Superior temporal gyrus (tissue), 1 donor: ENCODE results near the gene IPO7.
"Not testable (repeated sequence)": the region's sequence is repeated elsewhere in the genome, so short reads cannot be mapped to it uniquely, and the experiment has no call there.

Experiments used
- DNase-seq: peaks from one replicate; pipeline ENCODE4 v3.0.0-alpha.2; 2016; ENCODE audit errors: extremely low spot score

Gene IPO7

GRCh38 chr11:9384535-9385326 is at the start of gene IPO7:
Gene IPO7 (plus strand): TSS chr11:9384652. CDS start chr11:9384764, 112 bp downstream.
- DNase-seq: peak; percentile 96

GRCh38 chr11:9341638-9342178 is 42.7 kb upstream of the IPO7 start:
- DNase-seq: no peak

DNA sequence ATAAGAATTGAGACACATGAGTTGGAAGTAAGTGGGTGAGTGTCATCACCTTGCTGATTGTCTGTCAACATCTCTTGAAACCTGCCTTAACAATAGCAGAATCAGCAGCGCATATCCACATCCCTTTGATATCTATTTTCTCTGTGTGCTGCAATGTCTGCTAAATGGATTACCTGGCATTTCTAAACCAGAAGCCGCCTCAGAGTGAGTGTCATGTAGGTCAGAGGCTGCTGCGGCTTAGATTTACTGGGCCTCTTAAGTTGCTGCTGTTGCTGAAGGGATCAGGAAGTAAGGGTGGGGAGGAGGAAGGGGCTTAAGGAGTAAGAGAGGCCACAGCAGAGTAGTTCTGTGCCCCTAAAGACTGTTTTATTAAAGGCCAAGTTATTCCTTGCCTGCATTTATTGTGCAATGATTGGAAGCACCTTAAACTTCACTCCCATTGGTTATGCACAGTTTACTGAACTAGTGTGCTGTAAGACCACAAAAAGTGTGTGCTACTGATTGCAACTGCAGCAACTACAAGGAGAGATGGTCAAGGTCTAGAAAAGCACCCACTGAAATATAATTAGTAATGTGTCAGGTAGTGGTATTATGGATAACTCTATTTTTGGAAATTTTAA is 40.3 kb upstream of the IPO7 start:
- no peak for DNase-seq

DNA sequence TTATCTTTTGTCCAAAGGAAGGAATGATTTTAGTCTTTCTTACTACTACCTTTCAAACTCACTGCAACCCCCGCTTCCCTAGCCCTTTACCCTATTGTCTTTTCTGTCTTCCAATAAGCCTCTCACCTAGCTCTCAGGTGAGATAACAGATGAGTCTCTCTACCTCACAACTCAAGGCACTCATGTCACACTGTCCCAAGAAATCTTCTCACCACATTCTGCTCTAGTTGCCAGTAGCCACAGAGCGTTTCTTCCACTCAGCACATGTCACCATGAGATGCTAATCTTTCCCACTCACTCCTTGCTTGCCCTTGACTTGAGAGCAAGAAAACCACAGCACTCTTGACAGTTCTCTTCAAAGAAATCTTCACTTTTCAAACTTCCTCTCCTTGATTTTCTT is 37.4 kb upstream of the IPO7 start:
- DNase-seq: no peak

GRCh38 chr11:9347779-9348178 is 36.7 kb upstream of the IPO7 start:
- not testable (repeated sequence) for DNase-seq

- DNase-seq: no peak
These were observed 33.1 kb upstream of the IPO7 start for GRCh38 chr11:9351321-9351881.

DNA sequence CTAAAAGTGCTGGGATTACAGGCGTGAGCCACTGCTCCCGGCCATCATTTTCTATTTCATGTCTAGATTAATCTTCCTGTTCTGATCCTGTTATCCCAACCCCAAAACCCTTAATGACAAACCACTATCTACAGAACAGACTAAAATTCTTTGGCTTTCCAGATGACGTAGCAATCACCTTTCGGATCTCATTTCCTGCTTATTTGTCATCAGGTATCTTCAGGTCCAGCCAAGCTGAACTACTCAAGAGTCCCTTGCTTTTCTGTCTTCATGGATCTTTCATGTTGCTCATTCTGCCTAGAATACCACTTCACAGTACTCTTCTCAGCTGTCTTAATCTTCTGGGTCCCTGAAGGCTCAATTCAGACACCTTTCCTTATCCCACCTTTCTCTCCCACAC is 27.4 kb upstream of the IPO7 start:
- no peak for DNase-seq

DNA sequence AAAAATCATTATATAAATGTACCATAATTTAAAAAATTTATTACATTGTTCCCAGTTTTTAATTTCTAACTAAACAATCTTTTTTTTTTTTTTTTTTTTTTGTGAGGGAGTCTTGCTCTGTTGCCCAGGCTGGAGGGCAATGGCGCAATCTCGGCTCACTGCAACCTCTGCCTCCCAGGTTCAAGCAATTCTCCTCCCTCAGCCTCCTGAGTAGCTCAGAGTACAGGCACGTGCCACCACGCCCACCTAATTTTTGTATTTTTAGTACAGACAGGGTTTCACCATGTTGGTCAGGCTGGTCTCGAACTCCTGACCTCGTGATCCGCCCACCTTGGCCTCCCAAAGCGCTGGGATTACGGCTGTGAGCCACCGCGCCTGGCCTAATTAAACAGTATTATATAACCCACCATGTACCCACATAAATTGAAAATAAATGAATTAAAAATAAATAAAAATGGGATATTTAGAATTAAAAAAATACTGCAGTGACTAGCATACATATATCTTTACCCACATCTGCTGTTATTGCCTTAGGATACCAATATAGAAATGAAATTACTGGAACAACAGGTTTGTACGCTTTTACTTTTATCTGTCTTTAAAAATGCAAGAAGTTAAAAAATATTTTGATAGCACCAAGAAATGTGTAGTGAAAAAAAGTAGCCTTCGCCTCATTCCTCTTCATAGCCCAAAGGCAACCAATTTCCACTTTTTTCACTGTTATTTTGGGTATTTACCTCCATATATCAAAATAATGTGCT is 23.4 kb upstream of the IPO7 start:
- DNase-seq: not testable (repeated sequence)

DNA sequence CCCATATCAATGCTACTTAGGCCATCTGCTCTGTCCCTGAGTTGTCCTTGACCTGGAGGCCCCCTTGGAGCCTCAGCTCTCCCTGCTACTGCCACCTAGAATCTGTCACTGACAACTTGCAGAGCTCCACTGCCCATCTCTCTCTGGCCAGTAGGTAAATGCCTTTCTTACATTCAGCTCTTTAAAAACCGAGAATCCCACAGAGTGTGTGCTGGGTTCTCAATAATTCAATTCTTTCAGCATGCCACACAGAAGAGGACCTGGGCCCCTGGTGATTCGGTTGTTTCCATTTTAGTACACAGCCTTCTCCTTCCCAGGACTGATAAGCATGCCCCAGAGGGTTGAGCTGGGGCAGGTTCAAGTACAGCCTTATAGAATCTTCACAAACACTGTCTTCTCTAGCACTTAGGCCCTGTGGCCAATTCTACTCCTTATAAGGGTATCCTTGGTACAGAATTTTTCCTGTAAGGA is 22.0 kb upstream of the IPO7 start:
- DNase-seq: no peak

- peak; percentile 90 for DNase-seq
These were observed 20.2 kb upstream of the IPO7 start for GRCh38 chr11:9363954-9364912.

DNA sequence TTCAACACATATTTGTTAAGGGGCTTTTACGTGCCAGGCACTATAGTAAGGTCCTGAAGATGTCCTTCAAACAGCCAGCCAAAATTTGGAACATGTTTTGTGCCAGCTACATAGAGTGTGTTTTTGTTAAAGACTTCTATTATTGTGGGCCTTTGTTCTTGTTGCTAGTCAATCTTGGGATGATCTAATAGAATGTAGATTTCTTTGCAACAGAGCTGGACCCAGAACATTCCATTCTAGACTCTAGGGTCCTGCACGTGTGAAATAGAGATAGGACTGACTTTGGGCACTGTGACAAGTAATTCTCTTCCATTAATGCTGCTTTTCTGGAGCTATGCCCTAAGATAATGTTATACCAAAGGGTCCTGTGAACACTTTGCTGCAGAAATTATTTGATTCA is 16.9 kb upstream of the IPO7 start:
- no peak for DNase-seq

DNA sequence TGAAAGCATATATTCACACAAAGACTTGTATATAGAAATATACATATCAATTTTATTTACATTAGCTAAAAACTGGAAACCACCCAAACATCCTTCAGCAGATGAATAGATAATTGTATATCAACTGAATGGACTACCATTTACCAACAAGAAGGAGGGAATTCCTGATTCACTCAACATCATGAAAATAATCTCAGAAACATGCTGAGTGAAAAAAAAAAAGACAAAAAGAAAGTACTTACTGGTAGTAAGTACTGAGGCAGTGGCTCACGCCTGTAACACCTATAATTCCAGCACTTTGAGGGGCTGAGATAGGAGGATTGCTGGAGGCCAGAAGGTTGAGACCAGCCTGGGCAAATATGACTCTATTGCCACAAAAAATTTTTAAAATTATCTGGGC is 7.4 kb upstream of the IPO7 start:
- DNase-seq: no peak

DNA sequence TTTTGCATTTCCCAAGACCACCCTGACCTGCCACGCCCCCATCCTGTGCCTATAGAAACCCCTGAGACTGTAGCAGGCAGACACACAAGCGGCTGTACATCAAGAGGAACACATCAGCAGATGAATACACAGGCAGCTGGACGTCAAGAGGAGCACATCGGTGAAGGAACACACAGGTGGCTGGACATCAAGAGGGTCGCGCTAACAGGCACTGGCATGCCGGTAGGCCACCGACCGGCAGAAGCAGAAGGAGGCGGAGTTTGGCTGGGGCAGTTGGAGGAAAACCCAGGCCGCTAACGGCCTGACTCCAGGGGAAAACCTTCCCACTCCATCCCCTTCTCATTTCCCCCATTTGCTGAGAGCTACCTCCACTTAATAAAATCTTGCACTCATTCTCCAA is 5.4 kb upstream of the IPO7 start:
- DNase-seq: no peak

- DNase-seq: no peak
These were observed 3.7 kb upstream of the IPO7 start for GRCh38 chr11:9380773-9381172.

GRCh38 chr11:9385327-9385899 is 961 bp downstream of the IPO7 start:
- DNase-seq: no peak

DNA sequence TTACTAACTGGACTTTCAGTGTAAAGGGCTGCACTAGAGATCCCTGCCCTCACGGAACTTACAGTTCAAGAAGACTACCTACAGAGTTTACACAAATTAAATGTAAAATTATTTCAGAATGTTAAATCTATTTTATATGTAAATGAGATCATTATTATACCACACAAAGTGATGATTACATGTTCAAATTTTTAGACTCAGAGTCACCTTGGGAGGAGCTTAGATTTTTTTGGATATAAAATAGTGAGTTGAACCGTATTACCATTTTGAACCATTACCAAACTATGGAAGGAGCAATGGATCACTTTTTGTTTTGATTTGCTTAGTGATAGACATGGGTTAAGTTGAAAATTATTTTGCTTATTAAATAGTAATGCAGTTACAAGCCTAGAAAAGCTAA is 1.6 kb downstream of the IPO7 start:
- no peak for DNase-seq

GRCh38 chr11:9386901-9387300 is 2.4 kb downstream of the IPO7 start:
- no peak for DNase-seq

DNA sequence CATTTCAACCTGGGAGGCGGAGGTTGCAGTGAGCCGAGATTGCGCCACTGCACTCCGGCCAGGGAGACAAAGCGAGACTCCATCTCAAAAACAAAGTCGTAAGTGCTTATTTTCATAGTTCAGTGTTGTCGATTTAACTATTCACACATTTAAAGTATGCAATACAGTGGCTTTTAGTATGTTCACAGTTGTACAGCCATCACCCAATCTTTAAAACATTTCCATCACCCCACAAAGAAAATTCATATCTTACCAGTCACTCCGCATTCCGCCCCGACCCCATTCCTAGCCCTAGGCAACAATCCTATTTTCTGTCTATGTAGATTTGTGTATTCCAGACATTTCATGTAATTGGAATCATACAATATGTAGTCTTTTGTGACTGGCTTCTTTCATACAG is 11.9 kb downstream of the IPO7 start:
- no peak for DNase-seq

- no peak for DNase-seq
These were observed 12.3 kb downstream of the IPO7 start for GRCh38 chr11:9396752-9397151.
